CD8-positive, alpha-beta memory T cell (primary cell): ENCODE data around the gene TRIM72. TPM values are rescaled to one million over a fixed set of nuclear protein-coding genes. Genes with fewer than 3 reads are reported as not detected.
"Not testable (repeated sequence)": the region's sequence is repeated elsewhere in the genome, so short reads cannot be mapped to it uniquely, and the experiment has no call there.

ENCODE experiments used
- CTCF ChIA-PET: fragments of 350-600 bp; sonication (Branson Sonifier 250); formaldehyde crosslinking; loops from one replicate; lab custom pipeline; 2021; ENCODE audit warnings: antibody characterized with exemption; lab: Charles Lee
- POLR2A ChIA-PET: fragments of 350-600 bp; sonication (Branson Sonifier 250); formaldehyde crosslinking; loops from one replicate; lab custom pipeline; 2021; ENCODE audit warnings: antibody characterized with exemption; lab: Charles Lee
- DNase-seq, 5 donors: peaks; one replicate each; pipeline versions ENCODE4 v3.0.0 to v3.0.0-alpha.2; 2020 to 2022; ENCODE audit warnings: mixed read lengths in 1 of 5
- H3K27ac ChIP-seq: one replicate; pipeline ENCODE4 v1.7.0; 2013; ENCODE audit warnings: low read depth, mild to moderate bottlenecking, low read length, moderate library complexity
- H3K27me3 ChIP-seq: 2 replicates; pipeline ENCODE4 v1.7.0; 2013; ENCODE audit warnings: low read length, mild to moderate bottlenecking; ENCODE audit not compliant: insufficient read depth, poor library complexity, severe bottlenecking
- H3K36me3 ChIP-seq: 2 replicates; pipeline ENCODE4 v1.7.0; 2013; ENCODE audit warnings: mild to moderate bottlenecking, low read length, moderate library complexity; ENCODE audit not compliant: insufficient read depth
- H3K4me1 ChIP-seq: 2 replicates; pipeline ENCODE4 v1.7.0; 2013; ENCODE audit warnings: mild to moderate bottlenecking, low read length, moderate library complexity; ENCODE audit not compliant: insufficient read depth
- H3K4me3 ChIP-seq: 2 replicates; pipeline ENCODE4 v1.7.0; 2013; ENCODE audit warnings: mild to moderate bottlenecking, low read length
- H3K9me3 ChIP-seq: 2 replicates; pipeline ENCODE4 v1.7.0; 2013; ENCODE audit warnings: mild to moderate bottlenecking, low read length
- H3K27ac Mint-ChIP-seq, 8 donors: one replicate each; pipeline ENCODE4 v1.8.0; 2020 to 2021; ENCODE audit warnings: mixed read lengths in 8 of 8, mild to moderate bottlenecking in 6 of 8, inconsistent platforms in 3 of 8, moderate library complexity in 3 of 8
- H3K27me3 Mint-ChIP-seq, 2 donors: one replicate each; pipeline ENCODE4 v1.8.0; 2020 to 2021; ENCODE audit warnings: mixed read lengths in 2 of 2, mild to moderate bottlenecking in 1 of 2, moderate library complexity in 1 of 2
- H3K36me3 Mint-ChIP-seq, 3 donors: one replicate each; pipeline ENCODE4 v1.8.0; 2020 to 2021; ENCODE audit warnings: mixed read lengths in 3 of 3, inconsistent platforms in 1 of 3, mild to moderate bottlenecking in 1 of 3
- H3K4me1 Mint-ChIP-seq, 3 donors: one replicate each; pipeline ENCODE4 v1.8.0; 2020 to 2021; ENCODE audit warnings: mixed read lengths in 3 of 3, inconsistent platforms in 1 of 3, mild to moderate bottlenecking in 1 of 3
- H3K4me3 Mint-ChIP-seq, 7 donors: one replicate each; pipeline ENCODE4 v1.8.0; 2020 to 2021; ENCODE audit warnings: mixed read lengths in 7 of 7, mild to moderate bottlenecking in 6 of 7, moderate library complexity in 4 of 7, inconsistent platforms in 2 of 7
- H3K9me3 Mint-ChIP-seq, 5 donors: one replicate each; pipeline ENCODE4 v1.8.0; 2020 to 2022; ENCODE audit warnings: mixed read lengths in 5 of 5, mild to moderate bottlenecking in 3 of 5, moderate library complexity in 2 of 5, inconsistent platforms in 1 of 5
- polyA plus RNA-seq: library from polyadenylated mRNA; unstranded; fragments of 300-500 nt; fragmentation: Illumina TruSeq; gene quantifications from one replicate; pipeline ENCODE4 v1.2.3, GENCODE V29; 2021
- total RNA-seq, 2 experiments: library from RNA; stranded (reverse); gene quantifications; one replicate each; pipeline ENCODE4 v1.2.3, GENCODE V29; 2021

The TRIM72 gene
- total and polyA plus RNA-seq, 3 experiments from 2014 or later, result not detected

DNA sequence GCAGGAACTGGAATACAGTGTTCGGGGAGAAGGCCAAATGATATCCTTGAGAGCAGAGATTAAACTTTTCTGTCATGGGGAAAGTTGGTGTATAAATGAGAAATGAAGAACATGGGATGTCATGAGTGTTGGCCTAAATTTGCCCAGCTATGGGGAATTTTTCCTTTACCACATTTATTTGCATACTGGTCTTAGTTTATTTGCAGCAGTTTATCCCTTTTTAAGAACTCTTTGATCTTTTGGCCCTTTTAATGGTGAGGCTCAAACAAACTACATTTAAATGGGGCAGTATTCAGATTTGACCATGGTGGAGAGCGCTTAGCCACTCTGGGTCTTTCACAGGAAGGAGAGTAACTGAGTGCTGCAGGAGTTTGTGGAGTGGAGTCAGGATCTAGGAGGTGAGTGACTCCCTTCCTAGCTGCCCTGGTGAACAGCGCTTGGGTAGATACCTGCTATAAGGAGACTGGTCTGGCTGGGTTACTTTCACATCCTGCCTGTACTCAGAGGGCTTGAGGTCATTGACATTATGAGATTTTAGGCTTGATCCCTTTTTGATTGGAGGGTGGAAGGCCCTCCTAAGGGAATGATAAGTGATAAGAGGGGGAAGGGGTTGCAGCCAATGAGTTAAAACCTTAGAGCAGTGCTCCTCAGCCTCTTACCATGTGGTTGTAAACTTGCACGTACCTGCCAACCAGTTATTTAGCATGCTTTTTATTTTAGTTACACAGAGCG is 22.1 kb upstream of the TRIM72 start:
- Mint-ChIP-seq H3K4me3 (peak overlapping the region in 1 of 7 donors; percentile 70), H3K27me3 (no peaks in the 10 kb centered on the region), H3K4me1 (peaks cover 52 to 83% (median 78%) of the 10 kb centered on the region in 3 donors), H3K36me3 (peaks cover 42 to 96% (median 45%) of the 10 kb centered on the region in 3 donors), H3K9me3 (no peaks in the 10 kb centered on the region), H3K27ac (peak overlapping the region in 5 of 8 donors; percentile 19 to 75 (median 23))
- ChIA-PET POLR2A (interaction anchor here (1.4 to 2.3 kb wide), 2 partner anchors 10 kb away, joined by 4 to 8 read pairs; partner anchors contain the start of gene PYCARD), CTCF (no interaction called here)
- Histone ChIP-seq H3K9me3 (no peaks in the 10 kb centered on the region), H3K4me3 (no peak overlapping the region), H3K27ac (no peak overlapping the region), H3K27me3 (no peaks in the 10 kb centered on the region), H3K36me3 (peaks cover 76% of the 10 kb centered on the region), H3K4me1 (peaks cover 31% of the 10 kb centered on the region)
- no peak for DNase-seq

GRCh38 chr16:31192856-31193642 is 20.9 kb upstream of the TRIM72 start:
- H3K9me3 Mint-ChIP-seq, result no peaks in the 10 kb centered on the region
- H3K4me3 Mint-ChIP-seq, result no peak overlapping the region
- H3K4me1 Mint-ChIP-seq, result peaks cover 41 to 74% (median 72%) of the 10 kb centered on the region in 3 donors
- no peak overlapping the region for H3K27ac ChIP-seq
- ChIA-PET POLR2A (interaction anchor here (2.3 kb wide), 1 partner anchor 9 kb away, joined by 8 read pairs; the partner anchor contains the start of gene PYCARD), CTCF (interaction anchor here (0.8 kb wide), 1 partner anchor 15 kb away, joined by 4 read pairs; no protein-coding TSS in a partner anchor)
- H3K27ac Mint-ChIP-seq, result peak overlapping the region in 4 of 8 donors; percentile 2 to 82 (median 28)
- H3K4me1 ChIP-seq, result peaks cover 20% of the 10 kb centered on the region
- DNase-seq, result no peak
- H3K36me3 Mint-ChIP-seq, result peaks cover 32 to 90% (median 39%) of the 10 kb centered on the region in 3 donors
- no peak overlapping the region for H3K4me3 ChIP-seq
- H3K27me3 Mint-ChIP-seq, result no peaks in the 10 kb centered on the region
- no peaks in the 10 kb centered on the region for H3K27me3 ChIP-seq
- H3K9me3 ChIP-seq, result no peaks in the 10 kb centered on the region
- H3K36me3 ChIP-seq, result peaks cover 65% of the 10 kb centered on the region

- no peak overlapping the region for H3K4me3 Mint-ChIP-seq
- no peak for DNase-seq
- Histone ChIP-seq H3K4me3 (no peak overlapping the region), H3K27me3 (no peaks in the 10 kb centered on the region), H3K9me3 (no peaks in the 10 kb centered on the region), H3K4me1 (peaks cover 14% of the 10 kb centered on the region), H3K27ac (no peak overlapping the region), H3K36me3 (peaks cover 56% of the 10 kb centered on the region)
- no peaks in the 10 kb centered on the region for H3K9me3 Mint-ChIP-seq
- H3K4me1 Mint-ChIP-seq, result peaks cover 41 to 73% (median 72%) of the 10 kb centered on the region in 3 donors
- POLR2A ChIA-PET, result interaction anchor here (0.7 to 2.3 kb wide), 2 partner anchors 8 to 14 kb away, joined by 4 to 8 read pairs; partner anchors contain the start of genes FUS and PYCARD
- peaks cover 27 to 90% (median 32%) of the 10 kb centered on the region in 3 donors for H3K36me3 Mint-ChIP-seq
- H3K27me3 Mint-ChIP-seq, result no peaks in the 10 kb centered on the region
- peak overlapping the region in 2 of 8 donors; percentile 47 to 79 for H3K27ac Mint-ChIP-seq
- CTCF ChIA-PET, result interaction anchor here (0.7 to 0.8 kb wide), 2 partner anchors 16 to 188 kb away, joined by 3 to 4 read pairs; no protein-coding TSS in a partner anchor
Observed at GRCh38 chr16:31193874-31194273, 20.0 kb upstream of the TRIM72 start.

DNA sequence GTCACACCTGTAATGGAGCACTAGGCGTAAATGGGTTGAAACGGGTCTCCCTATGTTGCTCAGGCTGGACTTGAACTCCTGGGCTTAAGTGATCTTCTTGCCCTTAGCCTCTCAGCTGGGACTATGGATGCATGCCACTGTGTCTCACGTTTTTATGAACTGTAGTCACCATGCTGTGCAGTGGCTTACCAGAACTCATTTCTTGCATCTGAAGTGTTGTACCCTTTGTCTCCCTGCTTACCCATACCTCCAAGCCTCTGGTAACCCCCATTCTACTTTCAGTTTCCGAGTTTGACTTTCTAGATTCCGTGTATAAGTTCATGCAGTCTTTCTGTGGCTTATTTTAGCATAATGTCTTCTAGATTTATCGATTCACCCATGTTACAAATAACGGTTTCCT is 19.0 kb upstream of the TRIM72 start:
- H3K4me1 ChIP-seq, result peaks cover 13% of the 10 kb centered on the region
- H3K36me3 ChIP-seq, result peaks cover 46% of the 10 kb centered on the region
- H3K27me3 Mint-ChIP-seq, result no peaks in the 10 kb centered on the region
- DNase-seq, result no peak
- peak overlapping the region in 7 of 8 donors; percentile 8 to 46 (median 20) for H3K27ac Mint-ChIP-seq
- H3K27ac ChIP-seq, result no peak overlapping the region
- ChIA-PET CTCF (no interaction called here), POLR2A (interaction anchor here (0.6 kb wide), 1 partner anchor 10 kb away, joined by 7 read pairs; no protein-coding TSS in a partner anchor)
- peak overlapping the region in 1 of 7 donors; percentile 18 for H3K4me3 Mint-ChIP-seq
- H3K4me3 ChIP-seq, result no peak overlapping the region
- H3K36me3 Mint-ChIP-seq, result peaks cover 20 to 89% (median 22%) of the 10 kb centered on the region in 3 donors
- no peaks in the 10 kb centered on the region for H3K9me3 ChIP-seq
- H3K4me1 Mint-ChIP-seq, result peaks cover 41 to 74% (median 72%) of the 10 kb centered on the region in 3 donors
- no peaks in the 10 kb centered on the region for H3K9me3 Mint-ChIP-seq
- H3K27me3 ChIP-seq, result no peaks in the 10 kb centered on the region

- POLR2A ChIA-PET, result interaction anchor here (0.7 kb wide), 1 partner anchor 19 kb away, joined by 3 read pairs; no protein-coding TSS in a partner anchor
- peaks cover 20% of the 10 kb centered on the region for H3K4me1 ChIP-seq
- H3K4me3 Mint-ChIP-seq, result peak overlapping the region in 1 of 7 donors; percentile 43
- H3K27ac ChIP-seq, H3K9me3 Mint-ChIP-seq, H3K4me3 ChIP-seq, CTCF ChIA-PET, DNase-seq, H3K9me3 ChIP-seq, H3K27me3 Mint-ChIP-seq, H3K27me3 ChIP-seq: not testable (repeated sequence)
- H3K27ac Mint-ChIP-seq, result peak overlapping the region in 4 of 8 donors; percentile 33 to 74 (median 52)
- H3K36me3 ChIP-seq, result peaks cover 36% of the 10 kb centered on the region
- H3K36me3 Mint-ChIP-seq, result peaks cover 12 to 80% (median 14%) of the 10 kb centered on the region in 3 donors
- H3K4me1 Mint-ChIP-seq, result peaks cover 39 to 72% (median 70%) of the 10 kb centered on the region in 3 donors
Observed at GRCh38 chr16:31195861-31196260, 18.1 kb upstream of the TRIM72 start.

DNA sequence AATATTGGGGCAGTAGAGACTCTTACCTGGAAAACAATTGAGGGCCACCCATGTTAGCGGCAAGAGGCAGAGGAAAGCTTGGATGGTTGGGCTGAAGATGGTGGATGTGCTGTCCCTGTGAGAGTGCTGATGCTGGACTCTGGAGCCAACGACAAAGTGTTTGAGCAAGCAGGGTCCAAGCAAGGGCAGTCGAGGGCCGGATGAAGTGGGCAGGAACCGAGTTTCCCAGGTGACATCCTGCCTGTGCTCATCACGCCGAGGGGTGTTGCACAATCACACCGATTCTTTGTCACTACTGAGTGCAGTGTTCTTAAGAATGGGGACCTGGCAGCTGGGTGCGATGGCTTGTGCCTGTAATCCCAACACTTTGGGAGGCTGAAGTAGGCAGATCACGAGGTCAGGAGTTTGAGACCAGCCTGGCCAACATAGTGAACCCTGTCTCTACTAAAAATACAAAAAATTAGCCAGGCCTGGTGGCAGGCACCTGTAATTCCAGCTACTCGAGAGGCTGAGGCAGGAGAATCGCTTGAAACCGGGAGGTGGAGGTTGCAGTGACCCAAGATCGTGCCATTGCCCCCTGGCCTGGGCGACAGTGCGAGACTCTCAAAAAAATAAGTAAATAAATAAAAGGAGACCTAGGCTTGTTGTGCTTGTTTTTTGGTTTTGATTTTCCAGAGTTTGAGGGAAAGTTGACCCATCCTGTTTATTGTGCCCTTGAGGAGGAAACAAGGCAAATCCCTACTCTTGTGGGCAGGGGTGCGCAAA is 17.4 kb upstream of the TRIM72 start:
- DNase-seq, result no peak
- Histone ChIP-seq H3K36me3 (peaks cover 30% of the 10 kb centered on the region), H3K27me3 (no peaks in the 10 kb centered on the region), H3K27ac (no peak overlapping the region), H3K4me1 (peaks cover 27% of the 10 kb centered on the region), H3K9me3 (no peaks in the 10 kb centered on the region), H3K4me3 (no peak overlapping the region)
- POLR2A ChIA-PET, result interaction anchor here (0.7 kb wide), 2 partner anchors 19 kb away, joined by 3 read pairs; no protein-coding TSS in a partner anchor
- H3K4me1 Mint-ChIP-seq, result peaks cover 44 to 72% (median 72%) of the 10 kb centered on the region in 3 donors
- no peaks in the 10 kb centered on the region for H3K9me3 Mint-ChIP-seq
- CTCF ChIA-PET, result interaction anchor here (0.6 kb wide), 1 partner anchor 211 kb away, joined by 3 read pairs; no protein-coding TSS in a partner anchor
- H3K4me3 Mint-ChIP-seq, result peak overlapping the region in 1 of 7 donors; percentile 43
- peaks cover 9 to 77% (median 9%) of the 10 kb centered on the region in 3 donors for H3K36me3 Mint-ChIP-seq
- peak overlapping the region in 5 of 8 donors; percentile 15 to 75 (median 66) for H3K27ac Mint-ChIP-seq
- no peaks in the 10 kb centered on the region for H3K27me3 Mint-ChIP-seq
